MCF 10A (cell line): ENCODE data around the gene NQO1. TPM values are rescaled to one million over a fixed set of nuclear protein-coding genes. Genes with fewer than 3 reads are reported as not detected.

Source experiments
- BruUV-seq: library from RNA; stranded (reverse); fragments of 400-500 nt; replicated peaks from 2 replicates; lab custom pipeline; 2021; lab: Mats Ljungman, UMichigan
- CTCF ChIA-PET: fragments of 300-600 bp; sonication (Branson Sonifier 250); formaldehyde crosslinking; extraction: SDS; loops from one replicate; lab custom pipeline; 2021; ENCODE audit warnings: antibody characterized with exemption, inconsistent platforms; lab: Yijun Ruan, JAX
- POLR2A ChIA-PET: fragments of 300-600, 350-650 bp; sonication (Branson Sonifier 250); formaldehyde crosslinking; extraction: SDS; loops from one replicate; lab custom pipeline; 2020; ENCODE audit warnings: antibody characterized with exemption, inconsistent platforms; lab: Yijun Ruan, JAX
- DNase-seq: peaks from one replicate; pipeline ENCODE4 v3.0.0-alpha.2; 2018; ENCODE audit not compliant: unreplicated experiment
- H3K27ac Mint-ChIP-seq: one replicate; pipeline ENCODE4 v1.8.0; 2022; ENCODE audit warnings: mild to moderate bottlenecking, low read depth, mixed read lengths; ENCODE audit not compliant: unreplicated experiment
- H3K27me3 Mint-ChIP-seq: one replicate; pipeline ENCODE4 v1.8.0; 2022; ENCODE audit warnings: mixed read lengths; ENCODE audit not compliant: insufficient read depth, unreplicated experiment
- H3K36me3 Mint-ChIP-seq: one replicate; pipeline ENCODE4 v1.8.0; 2022; ENCODE audit warnings: mild to moderate bottlenecking, moderate library complexity, mixed read lengths; ENCODE audit not compliant: insufficient read depth, unreplicated experiment
- H3K4me1 Mint-ChIP-seq: one replicate; pipeline ENCODE4 v1.8.0; 2022; ENCODE audit warnings: mixed read lengths; ENCODE audit not compliant: insufficient read depth, unreplicated experiment
- H3K4me3 Mint-ChIP-seq: one replicate; pipeline ENCODE4 v1.8.0; 2022; ENCODE audit warnings: mild to moderate bottlenecking, moderate library complexity, mixed read lengths; ENCODE audit not compliant: unreplicated experiment
- H3K9me3 Mint-ChIP-seq: one replicate; pipeline ENCODE4 v1.8.0; 2022; ENCODE audit warnings: mixed read lengths; ENCODE audit not compliant: unreplicated experiment
- CTCF ChIP-seq: fragments of 200-600 bp; IDR thresholded peaks from one replicate; pipeline ENCODE4 v1.8.0; 2022; ENCODE audit warnings: antibody characterized with exemption, mild to moderate bottlenecking; ENCODE audit not compliant: unreplicated experiment
- intact Hi-C: fragments of 100-400 bp; cut with micrococcal nuclease; formaldehyde crosslinking; loops from 2 replicates; pipeline ENCODE4 v1.14.1; 2022
- total RNA-seq: library from RNA; stranded (reverse); gene quantifications from 2 replicates; pipeline ENCODE4 v1.2.3, GENCODE V29; 2022

NQO1 gene
- total RNA-seq, 1 experiment from 2014 or later, result 140 TPM

- intact Hi-C loops, result no loop called here
- H3K27ac Mint-ChIP-seq, result no peak overlapping the region
- DNase-seq, result no peak
- H3K4me1 Mint-ChIP-seq, result peaks cover under 1% of the 10 kb centered on the region
- peaks cover 10% of the 10 kb centered on the region for H3K36me3 Mint-ChIP-seq
- H3K4me3 Mint-ChIP-seq, result no peak overlapping the region
- POLR2A ChIA-PET, result interaction anchor here (1.7 kb wide), 1 partner anchor 10 kb away, joined by 11 read pairs; the partner anchor contains the start of gene WWP2
- no TSS peak for BruUV-seq
- no peak for TF ChIP-seq CTCF
- no peaks in the 10 kb centered on the region for H3K27me3 Mint-ChIP-seq
- H3K9me3 Mint-ChIP-seq, result peaks cover 8% of the 10 kb centered on the region
- CTCF ChIA-PET, result interaction anchor here (0.5 kb wide), 1 partner anchor 59 kb away, joined by 3 read pairs; no protein-coding TSS in a partner anchor
Observed at GRCh38 chr16:69771651-69771967, 45.2 kb upstream of the NQO1 start.

DNA sequence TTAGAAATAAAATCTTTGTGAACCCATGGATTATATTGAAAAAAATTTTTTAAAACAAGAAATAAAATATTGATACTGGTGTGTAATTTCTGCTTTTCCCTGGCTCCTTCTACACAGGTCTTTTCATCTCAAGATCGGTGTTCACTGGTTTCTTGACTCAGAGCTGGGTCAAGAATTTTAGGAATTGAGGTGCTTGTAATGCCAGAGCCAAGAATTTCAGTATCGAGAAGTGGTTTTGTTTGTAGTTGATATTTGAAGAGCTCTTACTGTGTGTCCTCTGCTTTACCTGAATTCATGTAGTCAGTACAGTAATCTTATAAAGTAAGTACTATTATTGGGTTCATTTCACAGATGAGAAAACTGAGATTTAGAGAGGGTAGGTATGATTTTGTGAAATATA lies 43.0 kb upstream of the NQO1 start:
- no TSS peak for BruUV-seq

DNA sequence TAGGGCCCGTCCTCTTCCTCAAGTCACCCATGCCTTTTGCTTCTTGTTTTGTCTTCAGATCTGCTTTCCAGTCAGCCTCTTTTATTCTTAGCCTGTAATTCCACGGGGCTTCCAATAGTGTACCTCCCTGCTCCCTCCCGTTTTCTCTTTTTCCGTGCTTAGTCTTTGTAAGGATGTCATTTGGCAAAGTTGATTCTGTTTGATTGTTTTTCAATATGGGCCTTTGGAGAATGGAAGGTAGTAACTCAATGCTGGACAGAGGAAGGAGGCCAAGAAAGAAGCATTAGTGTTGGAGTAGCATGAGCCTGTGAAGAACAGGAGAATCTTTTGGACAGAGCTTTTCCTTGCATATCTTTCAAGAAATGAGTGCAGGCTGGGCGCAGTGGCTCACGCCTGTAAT lies 42.3 kb upstream of the NQO1 start:
- CTCF ChIA-PET, result interaction anchor here (0.6 kb wide), 1 partner anchor 26 kb away, joined by 3 read pairs; no protein-coding TSS in a partner anchor
- intact Hi-C loops, result no loop called here
- no peak for DNase-seq
- H3K36me3 Mint-ChIP-seq, result peaks cover 10% of the 10 kb centered on the region
- H3K4me1 Mint-ChIP-seq, result peaks cover 5% of the 10 kb centered on the region
- no TSS peak for BruUV-seq
- POLR2A ChIA-PET, result no interaction called here
- no peak overlapping the region for H3K4me3 Mint-ChIP-seq
- TF ChIP-seq CTCF, result no peak
- no peak overlapping the region for H3K27ac Mint-ChIP-seq
- no peaks in the 10 kb centered on the region for H3K9me3 Mint-ChIP-seq
- H3K27me3 Mint-ChIP-seq, result no peaks in the 10 kb centered on the region

More for the DNA sequence above, 43.0 kb upstream of the NQO1 start:
- TF ChIP-seq CTCF, result no peak
- H3K27me3 Mint-ChIP-seq, result no peaks in the 10 kb centered on the region
- CTCF ChIA-PET, result interaction anchor here (0.6 kb wide), 1 partner anchor 25 kb away, joined by 3 read pairs; no protein-coding TSS in a partner anchor
- POLR2A ChIA-PET, result interaction anchor here (1.8 kb wide), 1 partner anchor 45 kb away, joined by 6 read pairs; no protein-coding TSS in a partner anchor
- H3K4me3 Mint-ChIP-seq, result no peak overlapping the region
- H3K4me1 Mint-ChIP-seq, result peaks cover 5% of the 10 kb centered on the region
- peaks cover 10% of the 10 kb centered on the region for H3K36me3 Mint-ChIP-seq
- intact Hi-C loops, result no loop called here
- no peaks in the 10 kb centered on the region for H3K9me3 Mint-ChIP-seq
- H3K27ac Mint-ChIP-seq, result no peak overlapping the region
- DNase-seq, result no peak

GRCh38 chr16:69767459-69768229 lies 41.3 kb upstream of the NQO1 start:
- Mint-ChIP-seq H3K27ac (no peak overlapping the region), H3K36me3 (peaks cover 4% of the 10 kb centered on the region), H3K4me1 (peaks cover 5% of the 10 kb centered on the region), H3K27me3 (no peaks in the 10 kb centered on the region), H3K4me3 (no peak overlapping the region), H3K9me3 (no peaks in the 10 kb centered on the region)
- TF ChIP-seq CTCF, result no peak
- BruUV-seq, result no TSS peak
- intact Hi-C loops, result no loop called here
- CTCF ChIA-PET, result interaction anchor here (0.7 to 1.8 kb wide), 2 partner anchors 13 to 34 kb away, joined by 3 to 5 read pairs; partner anchors contain the start of gene NOB1
- POLR2A ChIA-PET, result no interaction called here
- no peak for DNase-seq
